ENCODE results near the gene ZFPL1.

ZFPL1 gene

GRCh38 chr11:65059959-65060824, 23.8 kb upstream of the ZFPL1 start:
- in situ Hi-C loops (cut with MboI; ENCODE audit: low sequenced_read_pairs), result no loop called here

GRCh38 chr11:65060913-65061408, 23.1 kb upstream of the ZFPL1 start:
- in situ Hi-C loops (cut with MboI; ENCODE audit: low sequenced_read_pairs), result no loop called here

DNA sequence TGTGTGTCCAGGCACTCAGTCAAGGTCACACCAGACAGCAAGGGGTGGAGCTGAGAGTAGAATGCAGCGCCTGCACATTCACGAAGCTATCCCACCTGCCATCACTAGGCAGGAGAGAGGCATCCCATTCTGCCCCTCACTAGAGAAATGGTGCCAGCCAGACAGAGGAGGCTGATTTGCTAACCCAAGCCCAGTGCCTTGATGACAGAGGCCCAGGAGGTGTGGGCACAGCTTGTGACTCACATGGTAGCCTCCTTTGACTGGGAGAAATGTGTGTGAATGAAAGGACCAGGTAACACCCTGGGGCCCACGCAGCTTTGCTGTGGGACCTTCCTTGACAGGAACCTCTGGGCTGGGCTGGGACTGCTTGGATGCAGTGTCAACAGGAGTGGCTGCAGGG, 20.5 kb upstream of the ZFPL1 start:
- in situ Hi-C loops (cut with MboI; ENCODE audit: low sequenced_read_pairs), result no loop called here

GRCh38 chr11:65064847-65065240, 19.2 kb upstream of the ZFPL1 start:
- in situ Hi-C loops (cut with MboI; ENCODE audit: low sequenced_read_pairs), result no loop called here

- in situ Hi-C loops (cut with MboI; ENCODE audit: low sequenced_read_pairs), result no loop called here
Measured at GRCh38 chr11:65065851-65066250, 18.2 kb upstream of the ZFPL1 start.

DNA sequence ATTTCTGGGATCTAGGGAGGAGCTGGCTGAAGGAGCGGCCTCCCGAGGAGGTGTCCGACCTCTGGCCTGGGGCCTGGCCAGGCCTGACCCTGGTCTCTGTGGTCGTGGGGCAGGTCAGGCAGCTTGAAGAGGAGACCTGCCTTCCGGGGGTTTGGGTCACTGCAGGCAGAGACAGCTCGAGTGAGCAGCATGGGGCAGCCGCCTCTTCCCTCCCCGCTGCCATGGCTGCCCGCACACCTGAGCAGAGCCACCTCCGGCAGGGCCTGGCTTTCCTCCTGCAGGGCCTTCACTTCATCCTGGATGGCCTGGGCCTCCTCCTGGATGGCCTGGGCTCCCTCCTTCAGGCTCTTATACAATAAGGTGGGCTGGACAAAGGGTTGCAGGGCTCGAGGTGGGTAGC, 17.7 kb upstream of the ZFPL1 start:
- in situ Hi-C loops (cut with MboI; ENCODE audit: low sequenced_read_pairs), result no loop called here

DNA sequence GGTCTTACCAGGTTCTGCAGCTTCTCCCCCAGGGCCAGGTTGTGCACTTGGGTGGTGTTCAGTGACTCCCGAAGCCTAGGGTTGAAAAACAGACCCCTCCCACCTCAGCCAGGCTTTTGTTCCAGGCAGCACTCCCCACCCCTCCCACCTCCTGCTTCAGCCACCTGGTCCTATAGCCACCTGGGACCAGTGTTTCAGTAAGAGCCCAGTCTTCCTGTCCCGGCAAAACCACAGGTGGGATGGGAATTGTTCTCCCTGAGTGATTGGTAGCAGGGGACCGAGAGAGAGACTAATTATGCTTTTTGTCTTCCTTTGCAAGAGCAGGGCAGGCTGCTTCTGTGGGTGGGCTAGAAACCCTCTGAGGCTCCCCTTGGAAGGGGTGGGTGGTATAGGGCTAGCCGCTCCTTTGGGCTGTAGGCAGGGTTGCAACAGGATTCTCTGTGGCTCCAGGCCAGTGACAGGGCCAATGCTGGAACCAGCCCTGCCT, 17.2 kb upstream of the ZFPL1 start:
- in situ Hi-C loops (cut with MboI; ENCODE audit: low sequenced_read_pairs), result no loop called here

DNA sequence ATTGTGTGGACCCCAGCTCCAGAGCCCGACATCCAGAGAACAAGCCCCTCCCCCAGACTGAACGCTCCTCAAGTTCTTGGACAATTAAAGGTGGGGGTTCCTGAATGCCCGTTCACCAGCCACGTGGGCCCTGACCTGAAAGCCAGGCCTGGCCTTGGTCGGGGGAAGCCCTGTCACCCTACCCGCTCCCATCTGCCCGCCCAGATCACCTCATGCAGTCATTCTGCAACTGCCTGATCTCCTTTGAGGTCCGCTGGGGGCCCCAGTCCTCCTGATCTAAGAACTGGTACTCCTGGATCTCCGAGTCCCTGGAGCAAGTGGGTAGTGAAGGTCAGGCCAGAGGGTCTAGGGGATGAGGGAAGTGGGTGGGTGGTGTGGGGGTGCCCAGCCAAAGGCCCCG, 16.6 kb upstream of the ZFPL1 start:
- in situ Hi-C loops (cut with MboI; ENCODE audit: low sequenced_read_pairs), result no loop called here

DNA sequence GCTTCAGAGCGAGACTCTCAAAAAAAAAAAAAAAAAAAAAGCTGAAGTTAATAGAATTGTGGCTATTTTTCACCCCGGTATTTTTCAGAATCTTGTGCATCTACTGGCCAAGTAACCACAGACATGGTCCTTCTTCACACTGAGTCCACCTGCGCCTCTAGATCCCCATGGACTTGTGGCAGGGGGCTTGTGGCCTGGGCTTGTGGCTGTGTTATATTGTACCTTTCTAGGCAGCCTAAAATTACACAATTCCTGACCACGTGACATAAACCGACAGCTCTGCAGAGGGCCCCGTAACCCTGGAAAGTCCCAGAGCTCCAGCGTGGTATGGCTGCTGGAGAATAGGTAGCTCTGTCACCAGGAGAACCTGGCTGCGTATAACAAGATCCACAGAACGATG, 14.8 kb upstream of the ZFPL1 start:
- in situ Hi-C loops (cut with MboI; ENCODE audit: low sequenced_read_pairs), result no loop called here

GRCh38 chr11:65071907-65072630, 12.0 kb upstream of the ZFPL1 start:
- in situ Hi-C loops (cut with MboI; ENCODE audit: low sequenced_read_pairs), result no loop called here

- in situ Hi-C loops (cut with MboI; ENCODE audit: low sequenced_read_pairs), result no loop called here
Measured at GRCh38 chr11:65072631-65072966, 11.4 kb upstream of the ZFPL1 start.

DNA sequence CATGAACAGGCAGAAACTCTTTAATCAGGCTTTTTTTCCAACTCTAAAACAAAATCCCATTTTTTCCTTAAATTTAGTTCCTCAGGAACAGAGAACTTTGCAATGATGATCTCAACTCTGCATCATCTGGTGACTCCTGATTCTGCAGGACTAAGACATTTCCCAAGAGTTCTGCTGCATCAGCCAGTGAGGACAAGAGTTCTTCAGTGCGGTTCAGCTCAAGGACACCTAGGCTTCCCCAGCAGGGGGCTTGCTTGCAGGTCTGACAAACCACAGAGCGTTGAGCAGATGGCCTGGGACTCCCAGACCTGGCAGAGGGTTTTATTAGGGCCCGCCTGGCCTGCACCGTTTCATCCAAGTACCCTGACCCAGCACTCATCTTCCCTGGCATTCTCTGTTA, 6.6 kb upstream of the ZFPL1 start:
- in situ Hi-C loops (cut with MboI; ENCODE audit: low sequenced_read_pairs), result no loop called here

GRCh38 chr11:65078151-65078550, 5.9 kb upstream of the ZFPL1 start:
- in situ Hi-C loops (cut with MboI; ENCODE audit: low sequenced_read_pairs), result no loop called here

- in situ Hi-C loops (cut with MboI; ENCODE audit: low sequenced_read_pairs), result no loop called here
Measured at GRCh38 chr11:65078786-65079342, 5.2 kb upstream of the ZFPL1 start.

GRCh38 chr11:65083134-65083833, 738 bp upstream of the ZFPL1 start:
- in situ Hi-C loops (cut with MboI; ENCODE audit: low sequenced_read_pairs), result loop anchor here (5.0 kb wide), 1 partner anchor 56 kb away; the partner anchor contains the start of gene SNX15

DNA sequence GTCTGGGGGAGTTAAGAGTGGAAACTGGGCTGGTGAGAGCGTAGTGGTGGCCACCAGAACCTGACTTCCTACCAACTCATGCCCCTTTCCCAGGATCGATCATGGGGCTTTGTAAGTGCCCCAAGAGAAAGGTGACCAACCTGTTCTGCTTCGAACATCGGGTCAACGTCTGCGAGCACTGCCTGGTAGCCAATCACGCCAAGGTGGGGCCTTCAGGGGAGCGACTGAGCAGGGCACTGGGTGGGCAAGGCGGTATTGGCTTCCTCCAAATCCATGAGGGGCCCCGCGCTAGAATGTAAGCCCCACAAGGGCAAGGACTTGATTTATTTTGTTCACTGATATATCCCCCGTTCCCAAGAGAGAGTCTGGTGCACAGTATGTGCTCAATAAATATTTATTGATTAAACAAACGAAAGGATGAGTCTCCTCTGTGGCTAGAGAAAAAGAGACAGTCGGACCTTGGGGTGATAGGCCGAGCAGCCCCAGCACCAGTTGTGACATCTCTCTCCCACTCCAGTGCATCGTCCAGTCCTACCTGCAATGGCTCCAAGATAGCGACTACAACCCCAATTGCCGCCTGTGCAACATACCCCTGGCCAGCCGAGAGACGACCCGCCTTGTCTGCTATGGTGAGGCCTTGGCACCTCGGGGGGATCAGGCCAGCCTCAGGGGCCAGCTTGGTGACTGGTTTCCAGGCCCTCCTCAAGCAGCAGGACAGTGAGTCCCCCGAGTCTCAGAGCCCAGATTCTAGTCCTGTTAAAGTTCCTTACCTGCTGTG, 765 bp downstream of the ZFPL1 start:
- in situ Hi-C loops (cut with MboI; ENCODE audit: low sequenced_read_pairs), result loop anchor here (5.0 kb wide), 1 partner anchor 57 kb away; the partner anchor contains the start of gene SNX15

GRCh38 chr11:65085446-65085845, 1.4 kb downstream of the ZFPL1 start:
- in situ Hi-C loops (cut with MboI; ENCODE audit: low sequenced_read_pairs), result no loop called here

- in situ Hi-C loops (cut with MboI; ENCODE audit: low sequenced_read_pairs), result no loop called here
Measured at GRCh38 chr11:65086809-65087208, 2.8 kb downstream of the ZFPL1 start.

DNA sequence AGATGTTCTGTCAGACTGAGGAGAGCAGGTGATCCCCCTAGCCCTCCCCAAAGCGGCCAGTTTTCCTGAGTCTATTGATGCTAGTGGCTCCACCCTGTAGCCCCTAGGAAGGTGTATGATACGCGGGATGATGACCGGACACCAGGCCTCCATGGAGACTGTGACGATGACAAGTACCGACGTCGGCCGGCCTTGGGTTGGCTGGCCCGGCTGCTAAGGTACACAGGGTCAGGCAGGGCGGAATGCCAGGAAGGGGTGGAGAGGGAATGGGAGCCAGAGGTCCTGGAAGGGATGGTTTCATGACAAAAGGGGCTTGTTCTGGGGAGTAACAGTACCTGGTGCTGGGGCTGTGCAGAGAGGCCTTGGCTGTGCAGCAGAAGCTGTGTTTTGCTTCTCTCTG, 3.2 kb downstream of the ZFPL1 start:
- in situ Hi-C loops (cut with MboI; ENCODE audit: low sequenced_read_pairs), result no loop called here

DNA sequence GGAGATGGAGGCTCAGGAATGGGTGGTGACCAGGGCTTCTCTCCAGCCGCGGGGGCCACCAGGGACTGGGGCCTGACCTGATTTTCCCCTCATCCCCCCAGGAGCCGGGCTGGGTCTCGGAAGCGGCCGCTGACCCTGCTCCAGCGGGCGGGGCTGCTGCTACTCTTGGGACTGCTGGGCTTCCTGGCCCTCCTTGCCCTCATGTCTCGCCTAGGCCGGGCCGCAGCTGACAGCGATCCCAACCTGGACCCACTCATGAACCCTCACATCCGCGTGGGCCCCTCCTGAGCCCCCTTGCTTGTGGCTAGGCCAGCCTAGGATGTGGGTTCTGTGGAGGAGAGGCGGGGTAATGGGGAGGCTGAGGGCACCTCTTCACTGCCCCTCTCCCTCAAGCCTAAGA, 3.8 kb downstream of the ZFPL1 start:
- in situ Hi-C loops (cut with MboI; ENCODE audit: low sequenced_read_pairs), result no loop called here
